Measurements from ENCODE around the gene ERAS.

Gene ERAS, protein sequence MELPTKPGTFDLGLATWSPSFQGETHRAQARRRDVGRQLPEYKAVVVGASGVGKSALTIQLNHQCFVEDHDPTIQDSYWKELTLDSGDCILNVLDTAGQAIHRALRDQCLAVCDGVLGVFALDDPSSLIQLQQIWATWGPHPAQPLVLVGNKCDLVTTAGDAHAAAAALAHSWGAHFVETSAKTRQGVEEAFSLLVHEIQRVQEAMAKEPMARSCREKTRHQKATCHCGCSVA
- long read RNA-seq, donor 1, partial matches to known transcripts: 0 of 1 reads
- long read RNA-seq, donor 1, other reads (novel, unspliced or antisense): 0 of 1 reads
- long read RNA-seq, donor 2: 0 reads
- long read RNA-seq, donor 3: 0 reads
- long read RNA-seq, donor 4: 0 reads
- long read RNA-seq, donor 5: 0 reads
- long read RNA-seq, donor 6: 0 reads
- long read RNA-seq, donor 7: 0 reads
- long read RNA-seq, donor 8: 0 reads

DNA sequence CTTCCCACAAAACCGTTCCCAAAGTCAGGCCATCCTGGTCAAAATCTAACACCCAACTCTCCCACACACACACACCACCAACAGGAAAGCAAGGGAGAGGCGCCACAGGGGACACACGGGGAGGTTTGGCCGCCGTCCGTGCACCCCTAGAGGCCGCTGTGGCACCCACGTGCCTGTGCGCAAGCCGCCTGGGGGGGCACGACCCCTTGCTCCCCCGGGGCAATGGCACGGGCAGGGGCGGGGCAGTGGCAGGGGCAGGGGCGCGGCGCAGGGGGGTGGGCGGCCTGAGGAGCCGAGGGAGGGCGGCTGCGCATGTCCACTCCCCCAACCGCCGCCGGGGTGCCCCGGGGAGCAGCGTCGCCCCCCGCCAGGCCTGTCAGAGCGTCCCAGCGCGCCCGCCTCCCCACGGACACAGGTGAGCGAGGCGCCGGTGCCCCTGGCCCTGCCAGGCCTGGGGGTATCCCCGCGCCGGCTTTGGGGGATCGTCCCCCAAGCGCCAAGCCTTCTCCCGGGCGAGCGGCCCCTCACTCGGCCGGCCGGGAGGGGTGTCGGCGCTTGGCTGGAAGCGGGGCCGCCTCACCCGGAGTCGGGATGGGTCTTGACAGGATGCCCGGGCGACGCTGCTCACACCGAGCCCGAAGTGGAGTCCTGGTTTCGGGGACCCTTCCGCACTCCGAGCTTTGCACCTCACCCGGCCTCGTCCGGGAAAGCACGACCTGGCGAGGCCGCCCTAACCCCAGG is at the start of gene ERAS:
Gene ERAS (plus strand): TSS at position 379 of the 741 bp plus-strand sequence. CDS start 2,611 bp downstream, outside the sequence.
- peak; percentile 19 for DNase-seq

DNA sequence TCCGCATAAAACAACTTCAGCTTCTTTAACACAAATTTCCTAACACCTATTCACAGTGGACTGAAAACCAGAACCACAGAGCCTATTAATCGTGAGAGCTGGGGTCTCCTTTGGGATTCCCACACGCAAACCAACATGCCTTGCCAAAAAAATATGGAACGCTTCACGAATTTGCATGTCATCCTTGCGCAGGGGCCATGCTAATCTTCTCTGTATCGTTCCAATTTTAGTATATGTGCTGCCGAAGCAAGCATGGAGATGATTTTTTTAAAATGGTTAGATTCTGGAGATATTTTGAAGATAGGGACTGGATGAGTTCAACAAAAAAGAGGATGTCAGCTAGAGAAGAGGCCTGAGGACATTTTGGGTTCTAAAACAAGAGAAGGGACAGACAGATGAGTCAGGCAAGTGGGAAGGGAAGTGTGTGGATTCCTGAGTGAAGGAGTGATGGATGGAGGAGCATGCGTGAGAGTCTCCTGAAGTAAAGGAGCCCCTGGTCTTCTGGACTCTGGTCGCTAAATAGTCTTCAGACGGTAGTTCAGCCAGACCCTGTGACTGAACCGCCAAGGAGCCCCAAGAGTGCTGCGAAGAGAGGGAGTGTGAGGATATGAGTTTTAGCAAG is 49.4 kb upstream of the ERAS start:
- no peak for DNase-seq

DNA sequence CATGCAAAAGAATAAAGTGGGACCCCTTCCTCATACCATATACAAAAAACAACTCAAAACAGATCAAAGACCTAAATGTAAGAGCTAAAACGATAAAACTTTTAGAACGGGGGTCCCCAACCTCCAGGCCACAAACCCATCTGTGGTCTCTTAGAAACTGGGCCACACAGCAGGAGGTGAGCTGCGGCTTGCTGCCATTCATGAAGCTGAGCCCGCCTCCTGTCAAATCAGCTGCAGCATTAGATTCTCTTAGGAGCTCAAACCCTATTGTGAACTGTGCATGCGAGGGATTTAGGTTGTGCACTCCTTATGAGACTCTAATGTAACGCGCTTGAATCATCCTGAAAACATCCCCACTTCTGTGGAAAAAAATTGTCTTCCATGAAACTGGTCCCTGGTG is 46.9 kb upstream of the ERAS start:
- no peak for DNase-seq

DNA sequence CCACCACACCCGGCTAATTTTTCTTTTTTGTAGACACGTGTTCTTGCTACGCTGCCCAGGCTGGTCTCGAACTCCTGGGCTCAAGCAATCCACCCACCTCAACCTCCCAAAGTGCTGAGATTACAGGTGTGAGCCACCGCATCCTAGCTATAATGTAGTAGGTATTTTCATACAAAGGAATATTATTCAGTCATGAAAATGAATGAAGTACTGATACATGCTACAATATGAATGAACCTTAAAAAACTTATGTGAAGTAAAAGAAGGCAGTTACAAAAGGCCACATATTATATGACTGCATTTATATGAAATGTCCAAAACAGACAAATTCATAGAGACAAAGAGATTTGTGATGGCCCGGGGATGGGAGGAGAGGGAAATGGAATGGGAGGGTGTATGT is 44.6 kb upstream of the ERAS start:
- DNase-seq: no peak

DNA sequence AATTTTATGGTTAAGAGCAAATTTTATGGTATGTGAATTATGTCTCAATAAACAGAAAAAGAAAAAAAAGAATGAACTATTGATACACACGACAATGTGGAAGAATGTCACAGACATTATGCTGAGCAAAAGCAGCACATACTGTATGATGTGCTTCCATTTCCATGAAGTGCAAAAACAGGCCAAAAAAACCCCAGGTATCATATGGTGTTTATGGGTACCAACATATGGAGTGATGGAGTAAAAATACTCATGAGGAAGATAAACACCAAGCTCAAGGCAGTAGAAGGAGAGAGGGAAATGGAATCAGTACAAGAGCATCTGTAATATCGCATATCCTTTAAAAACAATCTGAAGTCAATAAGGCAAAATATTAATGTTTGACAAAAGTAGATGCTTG is 44.1 kb upstream of the ERAS start:
- no peak for DNase-seq

DNA sequence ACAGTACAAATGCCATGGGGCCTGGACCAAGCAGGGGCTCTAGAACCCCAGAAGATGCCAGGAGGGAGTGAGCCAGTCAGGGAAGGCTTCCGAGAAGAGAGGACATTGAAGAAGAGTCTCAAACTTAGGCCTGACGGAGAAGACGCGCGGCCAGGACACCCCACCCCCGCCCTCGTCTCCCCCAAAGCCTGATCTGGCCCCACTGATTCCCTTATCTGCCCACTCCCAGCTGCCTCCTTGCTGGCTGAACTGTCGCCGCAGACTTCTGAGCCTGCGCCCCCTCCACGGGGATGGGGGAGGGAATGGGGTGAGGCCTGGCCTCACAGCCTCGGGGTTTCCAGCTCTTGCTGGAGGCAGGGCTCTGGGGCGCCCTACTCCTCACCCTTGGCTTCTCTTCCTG is 43.5 kb upstream of the ERAS start:
- no peak for DNase-seq

DNA sequence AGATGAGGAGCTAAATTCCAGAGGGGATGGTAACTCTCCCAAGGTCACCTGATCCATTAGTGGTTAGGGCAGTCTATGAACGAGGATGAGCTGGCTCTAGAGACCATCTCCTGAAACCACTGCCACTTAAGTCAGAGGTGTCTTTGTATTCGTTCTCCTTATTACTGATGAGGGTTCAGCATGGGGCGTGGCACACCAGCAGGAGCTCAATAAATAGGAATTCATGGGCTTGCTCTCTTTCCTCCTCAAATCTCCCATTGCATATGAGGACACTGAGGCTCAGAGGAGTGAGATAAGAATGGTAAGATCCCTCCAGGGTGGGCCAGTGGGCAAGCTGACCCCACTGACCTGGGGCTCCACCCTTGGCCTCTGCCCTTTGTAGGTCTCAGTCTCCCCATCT is 41.6 kb upstream of the ERAS start:
- DNase-seq: no peak

DNA sequence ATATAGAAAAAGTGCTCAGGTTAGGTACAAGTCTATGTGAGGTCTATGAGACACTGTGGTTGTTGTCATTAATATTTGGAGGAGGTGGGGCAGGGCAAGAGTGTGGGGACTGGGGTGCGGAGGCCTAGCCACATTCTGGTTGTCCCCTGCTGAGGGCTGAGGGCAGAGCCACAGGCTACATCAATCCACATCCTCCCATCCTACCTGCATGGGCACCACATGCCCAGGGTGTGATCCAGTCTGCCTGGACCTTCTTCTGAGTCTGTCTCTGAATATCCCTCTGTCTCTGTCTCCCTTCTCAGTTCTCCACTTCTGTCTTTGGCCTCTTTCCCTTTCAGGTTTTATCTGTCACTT is 41.1 kb upstream of the ERAS start:
- DNase-seq: no peak

DNA sequence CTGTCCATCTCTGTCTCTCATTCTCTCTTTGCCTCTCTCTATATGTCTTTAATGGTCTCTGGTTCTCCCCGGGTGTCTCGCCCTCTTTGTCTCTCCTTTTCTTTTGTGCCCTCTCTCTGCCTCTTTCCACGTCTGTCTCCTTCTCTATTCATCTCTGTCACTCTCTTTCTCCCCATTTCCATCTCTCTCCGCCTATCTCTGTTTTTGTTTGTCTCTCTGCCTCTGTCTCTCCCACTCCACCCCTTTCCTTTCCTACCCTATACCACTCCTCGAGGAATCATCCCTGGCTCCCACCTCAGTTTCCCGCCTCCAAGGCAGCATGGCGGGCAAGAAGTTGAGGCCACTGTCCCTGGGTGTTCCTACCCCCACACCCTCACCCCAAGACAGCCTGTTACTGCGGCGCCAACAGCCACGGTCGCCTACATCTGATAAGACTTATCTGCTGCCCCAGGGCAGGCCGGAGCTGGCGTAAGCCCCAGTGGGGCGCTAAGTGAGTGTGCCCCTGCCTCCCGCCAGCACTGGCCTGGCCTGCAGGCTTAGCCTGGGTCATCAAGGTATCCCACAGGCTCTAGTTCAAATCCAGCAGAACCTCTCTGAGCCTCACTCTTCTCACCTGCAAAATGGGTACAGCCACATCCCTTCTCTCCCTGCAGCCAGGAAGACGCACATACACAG is 40.6 kb upstream of the ERAS start:
- DNase-seq: no peak

DNA sequence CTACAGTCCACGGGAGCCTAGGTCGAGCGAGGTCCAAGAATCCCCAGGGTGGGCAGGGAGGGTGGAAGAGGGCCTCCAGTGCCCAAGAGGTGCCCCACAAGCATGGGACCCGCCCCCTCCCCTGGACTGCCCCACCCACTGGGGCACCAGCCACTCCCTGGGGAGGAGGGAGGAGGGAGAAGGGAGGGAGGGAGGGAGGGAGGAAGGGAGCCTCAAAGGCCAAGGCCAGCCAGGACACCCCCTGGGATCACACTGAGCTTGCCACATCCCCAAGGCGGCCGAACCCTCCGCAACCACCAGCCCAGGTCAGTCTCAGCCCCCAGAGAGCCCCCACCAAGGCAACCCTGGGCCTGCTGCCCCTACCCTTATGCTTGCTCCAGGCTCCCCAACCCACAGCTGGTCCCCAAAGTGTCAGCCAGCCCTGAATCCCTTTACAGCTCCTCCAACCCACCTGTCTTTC is 39.9 kb upstream of the ERAS start, which contains the start of gene GATA1:
Gene GATA1 (plus strand): TSS at position 250 of the 460 bp plus-strand sequence. CDS start 4,520 bp downstream, outside the sequence.
- no peak for DNase-seq

DNA sequence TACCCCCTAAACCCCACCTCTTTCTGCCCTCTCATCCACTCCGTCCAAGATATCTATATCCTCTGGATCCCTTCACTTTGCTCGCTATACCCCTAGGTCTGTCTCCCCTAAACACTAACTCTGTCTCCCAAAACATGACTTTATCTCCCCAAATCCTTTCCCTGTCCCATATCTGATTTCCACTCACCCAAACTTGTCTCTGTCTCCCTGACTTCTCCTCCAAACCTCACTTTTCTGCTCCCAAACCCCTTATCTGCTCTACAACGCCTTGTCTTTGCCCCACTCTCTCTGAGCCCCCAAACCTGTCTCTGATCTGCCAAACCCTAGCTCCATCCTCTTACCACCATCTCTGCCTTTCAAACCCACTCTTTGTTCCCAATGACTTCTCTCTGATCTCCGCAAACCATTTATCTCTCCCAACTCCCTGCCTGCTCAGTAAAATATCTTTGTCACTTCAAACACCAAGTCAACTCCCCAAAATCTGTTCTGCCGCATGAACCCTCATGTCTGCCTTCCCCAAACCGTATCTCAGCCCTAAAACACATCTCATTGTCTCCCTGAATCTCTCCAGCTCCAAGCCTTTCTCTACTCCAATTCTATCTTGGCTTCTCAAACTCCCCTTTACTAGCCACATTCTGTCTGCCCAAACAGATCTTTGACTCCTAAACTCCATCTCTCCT is 39.3 kb upstream of the ERAS start:
- DNase-seq: no peak

DNA sequence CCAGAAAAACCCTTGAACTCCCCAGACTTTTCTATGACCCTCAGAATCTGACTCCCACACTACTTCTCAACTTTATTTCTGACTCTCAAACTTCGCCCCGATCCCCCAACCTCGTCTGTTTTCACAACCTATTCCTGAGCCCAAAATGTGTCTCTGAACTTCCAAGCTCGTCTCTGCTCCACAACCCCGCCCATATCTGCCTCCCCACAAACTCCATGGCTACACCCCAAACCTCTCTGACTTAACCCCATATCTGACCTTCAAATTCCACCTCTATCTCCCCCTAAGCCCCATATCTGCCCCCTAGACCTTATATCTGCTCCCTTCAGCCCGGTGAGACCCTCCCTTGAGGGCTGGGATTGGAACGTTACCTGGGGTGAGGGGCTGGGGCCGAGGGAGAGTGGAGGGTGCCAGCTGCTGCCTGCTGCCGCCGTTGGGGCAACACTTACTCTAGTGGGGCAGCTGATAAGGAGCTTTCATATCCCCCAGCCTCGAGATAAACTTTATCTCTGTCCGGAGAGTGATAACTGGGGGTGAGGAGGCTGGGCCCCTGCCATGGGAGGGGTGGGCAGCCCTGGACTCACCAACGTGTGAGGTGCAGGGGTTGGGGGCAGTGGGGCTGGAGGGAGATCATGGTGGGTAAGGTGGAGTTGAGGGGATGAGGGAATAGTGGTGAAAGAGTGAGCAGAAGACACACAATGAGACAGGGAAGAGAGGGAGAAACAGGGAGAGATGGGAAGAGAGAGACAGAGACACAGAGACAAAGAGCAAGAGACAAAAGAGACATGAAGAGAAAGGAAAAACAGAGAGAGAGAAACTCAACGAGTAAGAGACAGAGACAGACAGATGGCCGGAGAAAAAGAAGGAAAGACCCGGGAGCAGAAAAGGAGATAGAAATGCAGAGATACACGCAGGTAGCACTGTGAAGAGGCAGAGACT is 38.5 kb upstream of the ERAS start:
- no peak for DNase-seq

DNA sequence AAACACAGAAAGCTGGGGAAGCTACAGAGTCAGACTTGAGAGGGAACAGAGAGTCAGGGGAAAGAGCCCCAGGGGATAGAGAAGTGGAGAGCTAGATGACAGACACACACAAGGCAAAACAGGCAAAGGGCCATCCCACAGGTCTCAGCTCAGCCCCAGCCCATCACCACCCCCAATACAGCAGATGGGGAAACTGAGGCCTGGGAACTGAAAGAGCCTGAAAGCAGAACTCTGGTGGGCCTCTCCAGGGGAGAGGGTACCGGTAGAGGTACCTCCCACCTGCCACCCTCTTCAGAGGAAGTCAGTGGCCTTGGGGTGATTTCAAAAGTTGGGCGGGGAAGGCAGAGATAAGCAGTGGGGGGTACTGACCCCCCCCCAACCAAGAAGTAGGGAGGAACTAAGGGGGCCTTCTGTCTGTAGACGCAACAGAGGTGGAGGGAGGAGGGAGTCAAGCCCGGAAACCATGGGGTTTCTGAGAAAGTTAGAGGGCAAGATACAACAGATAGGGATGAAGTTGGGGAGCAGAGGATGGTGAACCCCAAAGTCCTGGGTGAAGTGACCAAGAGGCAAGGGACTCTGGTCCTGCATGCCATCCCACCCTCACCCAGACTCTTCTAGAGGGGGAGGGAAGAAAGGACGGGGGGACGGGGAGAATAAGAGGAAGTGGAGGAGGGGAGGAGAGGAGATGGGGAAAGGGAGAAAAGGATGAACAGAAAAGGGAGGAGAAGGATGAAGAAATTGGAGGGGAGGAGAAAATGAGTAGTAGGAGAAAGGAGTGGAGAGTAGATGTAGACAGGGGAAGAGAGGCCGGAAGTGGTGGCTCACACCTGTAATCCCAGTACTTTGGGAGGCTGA is 36.7 kb upstream of the ERAS start:
- DNase-seq: no peak

DNA sequence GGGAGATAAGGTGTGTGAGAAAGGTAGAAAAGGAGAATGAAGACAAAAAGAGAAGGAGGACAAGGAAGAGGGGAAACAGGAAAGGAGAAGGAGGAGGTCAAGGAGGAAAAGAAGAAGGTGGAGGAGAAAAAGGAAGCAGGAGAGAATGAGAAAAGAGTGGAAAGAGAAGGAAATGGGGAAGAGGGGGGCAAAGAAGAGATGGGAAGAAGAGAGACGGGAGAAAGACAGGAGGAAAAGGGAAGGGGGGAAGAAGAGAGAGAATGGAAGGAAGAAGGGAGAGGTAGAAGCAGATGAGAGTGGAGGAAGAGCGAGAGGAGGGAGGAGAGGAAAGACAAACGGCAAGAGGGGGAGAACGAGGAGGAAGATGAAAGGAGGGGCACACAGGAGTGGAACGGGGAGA is 35.8 kb upstream of the ERAS start:
- DNase-seq: no peak

DNA sequence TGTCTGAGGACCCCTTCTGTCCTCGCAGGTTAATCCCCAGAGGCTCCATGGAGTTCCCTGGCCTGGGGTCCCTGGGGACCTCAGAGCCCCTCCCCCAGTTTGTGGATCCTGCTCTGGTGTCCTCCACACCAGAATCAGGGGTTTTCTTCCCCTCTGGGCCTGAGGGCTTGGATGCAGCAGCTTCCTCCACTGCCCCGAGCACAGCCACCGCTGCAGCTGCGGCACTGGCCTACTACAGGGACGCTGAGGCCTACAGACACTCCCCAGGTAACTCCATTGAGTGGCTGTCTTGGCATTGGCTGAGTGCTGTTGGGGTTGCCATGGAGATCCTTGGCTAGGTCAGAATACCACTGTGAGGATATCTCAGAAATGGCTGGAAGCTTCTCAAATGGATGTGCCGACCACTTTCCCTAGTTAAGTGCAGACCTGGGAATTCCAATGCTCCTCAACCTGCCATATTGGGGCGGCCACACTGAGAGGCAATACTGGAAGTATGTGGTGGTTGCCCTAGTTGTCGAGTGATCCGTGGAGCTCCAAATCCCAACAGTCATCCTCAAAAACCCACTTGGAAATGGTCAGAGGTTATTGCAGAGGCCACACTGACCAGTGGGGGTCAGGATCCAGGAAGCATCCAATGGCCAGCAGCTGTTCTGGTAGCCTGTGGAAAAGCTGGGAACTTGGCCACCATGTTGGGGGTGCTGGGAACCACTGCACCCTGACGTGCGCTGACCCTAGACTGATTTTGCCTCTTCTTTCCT is 35.1 kb upstream of the ERAS start:
- no peak for DNase-seq

DNA sequence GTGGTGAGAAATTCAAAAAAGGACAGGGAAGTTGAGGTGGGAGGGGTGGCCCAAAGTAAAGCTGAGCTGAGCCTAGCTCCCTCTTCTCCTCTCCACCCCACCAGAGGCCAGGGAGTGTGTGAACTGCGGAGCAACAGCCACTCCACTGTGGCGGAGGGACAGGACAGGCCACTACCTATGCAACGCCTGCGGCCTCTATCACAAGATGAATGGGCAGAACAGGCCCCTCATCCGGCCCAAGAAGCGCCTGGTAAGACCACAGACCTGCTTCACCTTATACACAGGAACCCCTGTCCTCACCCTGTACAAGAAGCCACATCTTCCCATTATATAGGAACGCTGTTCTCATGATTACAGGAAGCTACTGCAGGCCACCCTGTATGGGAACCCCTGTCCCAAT is 34.1 kb upstream of the ERAS start:
- DNase-seq: no peak

DNA sequence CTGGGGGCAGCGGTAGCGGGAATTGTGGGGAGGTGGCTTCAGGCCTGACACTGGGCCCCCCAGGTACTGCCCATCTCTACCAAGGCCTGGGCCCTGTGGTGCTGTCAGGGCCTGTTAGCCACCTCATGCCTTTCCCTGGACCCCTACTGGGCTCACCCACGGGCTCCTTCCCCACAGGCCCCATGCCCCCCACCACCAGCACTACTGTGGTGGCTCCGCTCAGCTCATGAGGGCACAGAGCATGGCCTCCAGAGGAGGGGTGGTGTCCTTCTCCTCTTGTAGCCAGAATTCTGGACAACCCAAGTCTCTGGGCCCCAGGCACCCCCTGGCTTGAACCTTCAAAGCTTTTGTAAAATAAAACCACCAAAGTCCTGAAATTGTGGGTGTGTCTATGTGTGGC is 32.4 kb upstream of the ERAS start:
- DNase-seq: no peak

DNA sequence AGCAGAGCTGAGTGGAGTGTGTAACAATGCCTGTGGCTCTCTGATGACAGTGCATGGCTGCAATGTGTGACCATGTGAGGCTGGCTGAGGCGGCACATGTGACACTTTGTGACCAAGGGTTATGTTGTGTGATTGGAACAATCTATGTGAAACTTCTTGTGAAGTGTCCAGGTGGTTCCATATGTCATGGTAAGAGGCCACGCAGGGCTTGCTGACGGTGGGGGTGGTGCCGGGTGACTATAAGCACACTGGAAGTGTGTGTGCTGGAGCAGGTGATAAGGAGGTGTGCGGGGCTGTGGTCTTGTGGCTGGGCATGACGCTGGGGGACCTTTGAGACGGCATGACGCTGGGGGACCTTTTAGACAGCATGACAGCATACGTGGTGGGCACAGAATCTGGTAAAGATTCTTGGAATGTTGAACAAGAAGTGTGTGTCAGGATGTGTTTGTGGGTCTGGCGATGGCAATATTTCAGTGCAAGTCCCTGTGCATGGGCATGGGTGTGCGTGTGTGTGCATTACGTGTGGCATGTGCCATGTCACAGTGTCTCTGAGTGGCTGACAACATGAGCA is 31.9 kb upstream of the ERAS start:
- no peak for DNase-seq
